ENCODE measurements around the gene FOS. TPM values are rescaled to one million over a fixed set of nuclear protein-coding genes. Genes with fewer than 3 reads are reported as not detected.

The FOS gene
- total RNA-seq, 1 donor from 2014 or later = 9.7 TPM

- no peak overlapping the region for H3K4me3 ChIP-seq
- intact Hi-C loops (cut with micrococcal nuclease) = no loop called here
Measured at GRCh38 chr14:75331471-75331870, 52.8 kb downstream of the FOS start.

More at GRCh38 chr14:75331471-75331870, 52.8 kb downstream of the FOS start:
- H3K4me1 ChIP-seq = peaks cover 7% of the 10 kb centered on the region
- no peaks in the 10 kb centered on the region for H3K36me3 ChIP-seq
- no peak for DNase-seq
- H3K9me3 ChIP-seq (replicated peaks) = no peaks in the 10 kb centered on the region
- TF ChIP-seq, protein P1, sequence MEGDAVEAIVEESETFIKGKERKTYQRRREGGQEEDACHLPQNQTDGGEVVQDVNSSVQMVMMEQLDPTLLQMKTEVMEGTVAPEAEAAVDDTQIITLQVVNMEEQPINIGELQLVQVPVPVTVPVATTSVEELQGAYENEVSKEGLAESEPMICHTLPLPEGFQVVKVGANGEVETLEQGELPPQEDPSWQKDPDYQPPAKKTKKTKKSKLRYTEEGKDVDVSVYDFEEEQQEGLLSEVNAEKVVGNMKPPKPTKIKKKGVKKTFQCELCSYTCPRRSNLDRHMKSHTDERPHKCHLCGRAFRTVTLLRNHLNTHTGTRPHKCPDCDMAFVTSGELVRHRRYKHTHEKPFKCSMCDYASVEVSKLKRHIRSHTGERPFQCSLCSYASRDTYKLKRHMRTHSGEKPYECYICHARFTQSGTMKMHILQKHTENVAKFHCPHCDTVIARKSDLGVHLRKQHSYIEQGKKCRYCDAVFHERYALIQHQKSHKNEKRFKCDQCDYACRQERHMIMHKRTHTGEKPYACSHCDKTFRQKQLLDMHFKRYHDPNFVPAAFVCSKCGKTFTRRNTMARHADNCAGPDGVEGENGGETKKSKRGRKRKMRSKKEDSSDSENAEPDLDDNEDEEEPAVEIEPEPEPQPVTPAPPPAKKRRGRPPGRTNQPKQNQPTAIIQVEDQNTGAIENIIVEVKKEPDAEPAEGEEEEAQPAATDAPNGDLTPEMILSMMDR (IDR thresholded peaks at IDR 0.05; ENCODE audit: borderline replicate concordance) = no peak
- no peaks in the 10 kb centered on the region for H3K27me3 ChIP-seq (ENCODE audit: low read depth)
- no peak overlapping the region for H3K27ac ChIP-seq (replicated peaks)

Other genes with a start within 250 kb of the FOS start
- 18.2 TPM for gene MLH3, start 227.4 kb upstream of the FOS start, total RNA-seq
- gene ACYP1, start 214.8 kb upstream of the FOS start, total RNA-seq = 14.0 TPM
- gene ZC2HC1C, start 209.2 kb upstream of the FOS start, total RNA-seq = 10.5 TPM
- gene NEK9, start 151.8 kb upstream of the FOS start, total RNA-seq = 123 TPM
- 278 TPM for gene TMED10, start 102.2 kb upstream of the FOS start, total RNA-seq
- gene JDP2, start 149.2 kb downstream of the FOS start, total RNA-seq = 21.9 TPM
- 0.93 TPM for gene BATF, start 243.6 kb downstream of the FOS start, total RNA-seq

All from left ventricle myocardium inferior (tissue), 1 donor.